ENCODE results near the gene LYPD6.
"Not testable (repeated sequence)": the region's sequence is repeated elsewhere in the genome, so short reads cannot be mapped to it uniquely, and the experiment has no call there.

The LYPD6 gene, protein sequence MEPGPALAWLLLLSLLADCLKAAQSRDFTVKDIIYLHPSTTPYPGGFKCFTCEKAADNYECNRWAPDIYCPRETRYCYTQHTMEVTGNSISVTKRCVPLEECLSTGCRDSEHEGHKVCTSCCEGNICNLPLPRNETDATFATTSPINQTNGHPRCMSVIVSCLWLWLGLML

DNA sequence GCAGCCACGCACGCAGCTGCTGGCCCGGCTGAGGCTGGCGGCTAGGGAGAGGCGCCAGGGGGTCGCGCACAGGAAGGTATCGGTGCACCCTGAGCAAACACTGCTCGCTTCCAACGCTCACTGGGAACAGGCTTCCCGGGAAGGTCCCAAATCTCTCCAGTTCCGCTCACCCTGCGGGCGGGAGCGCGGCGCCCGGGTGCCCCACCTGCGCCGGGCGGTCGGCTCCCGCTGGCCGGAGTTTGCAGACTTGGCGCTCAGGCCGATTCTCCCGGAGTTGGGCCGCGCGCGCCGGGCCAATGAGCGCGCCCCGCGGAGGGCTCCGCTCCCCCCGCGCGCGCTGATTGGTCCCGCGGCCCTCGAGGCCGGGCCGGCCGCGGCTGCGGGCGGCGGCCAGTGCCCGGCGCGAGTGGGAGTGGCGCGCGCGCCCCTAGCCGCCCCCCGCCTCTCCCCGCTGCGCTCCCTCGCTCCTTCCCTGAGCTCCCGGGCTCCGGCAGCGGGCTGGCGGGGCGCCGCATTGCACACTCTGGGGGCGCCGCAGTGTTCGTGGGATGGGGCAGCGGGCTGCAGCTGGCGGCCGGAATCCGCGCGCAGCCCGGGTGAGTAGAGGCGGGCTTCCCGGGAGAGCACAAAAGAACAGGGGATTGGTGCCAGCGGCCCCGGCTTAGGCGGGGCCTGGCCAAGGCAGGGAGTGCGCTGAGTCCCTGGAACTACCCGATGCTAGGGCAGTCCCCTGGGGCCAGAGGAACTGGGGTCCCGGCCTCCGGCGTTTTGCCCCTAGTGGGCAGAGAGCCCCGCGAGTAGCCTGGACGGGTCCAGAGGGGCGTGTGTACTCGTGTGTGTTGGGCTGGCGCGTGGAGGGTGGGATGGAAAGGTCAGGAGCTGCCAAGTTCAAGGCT is at the start of gene LYPD6:
TSS of gene LYPD6 (plus strand) at position 461 of the 896 bp plus-strand sequence. CDS start 107,122 bp downstream, outside the sequence.
- DNase-seq: no peak

DNA sequence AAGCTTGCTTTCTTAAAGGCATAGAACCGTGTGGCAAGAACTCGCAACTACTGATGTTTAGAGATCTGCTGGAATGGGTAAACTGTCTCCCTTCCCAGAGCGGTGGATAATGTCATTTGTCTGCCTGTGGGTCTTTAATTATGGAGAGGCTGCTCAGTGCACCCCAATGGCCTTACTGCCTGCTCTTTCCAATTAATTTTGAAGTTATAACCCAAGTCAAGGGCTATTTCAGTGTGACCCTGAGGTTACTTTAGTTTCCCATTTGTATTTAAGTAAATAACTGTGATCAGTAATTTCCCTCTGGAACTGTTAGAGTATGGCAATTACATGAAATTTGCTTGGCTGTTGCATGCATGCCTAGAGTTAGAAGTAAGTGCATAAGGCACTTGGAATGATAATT is 48.9 kb upstream of the LYPD6 start:
- DNase-seq: no peak

DNA sequence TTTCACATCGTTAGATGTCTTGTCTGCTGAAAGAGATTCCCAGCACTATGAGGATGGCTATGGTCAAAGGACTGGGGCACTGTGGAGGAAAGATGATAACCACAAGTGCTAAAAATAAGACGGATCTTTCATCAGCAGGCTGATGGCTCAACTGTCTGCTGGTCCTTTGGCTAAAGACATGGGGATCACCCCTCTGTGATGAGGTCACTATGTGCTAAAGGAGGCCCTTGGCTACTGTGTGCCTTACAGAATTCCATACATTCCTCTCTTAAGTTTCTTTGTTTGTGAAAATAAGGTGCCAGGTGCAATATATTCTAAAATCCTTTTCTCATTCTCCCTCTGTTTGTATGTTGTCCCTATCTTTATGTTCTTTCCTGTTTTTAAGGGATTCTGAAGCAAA is 39.7 kb upstream of the LYPD6 start:
- no peak for DNase-seq

DNA sequence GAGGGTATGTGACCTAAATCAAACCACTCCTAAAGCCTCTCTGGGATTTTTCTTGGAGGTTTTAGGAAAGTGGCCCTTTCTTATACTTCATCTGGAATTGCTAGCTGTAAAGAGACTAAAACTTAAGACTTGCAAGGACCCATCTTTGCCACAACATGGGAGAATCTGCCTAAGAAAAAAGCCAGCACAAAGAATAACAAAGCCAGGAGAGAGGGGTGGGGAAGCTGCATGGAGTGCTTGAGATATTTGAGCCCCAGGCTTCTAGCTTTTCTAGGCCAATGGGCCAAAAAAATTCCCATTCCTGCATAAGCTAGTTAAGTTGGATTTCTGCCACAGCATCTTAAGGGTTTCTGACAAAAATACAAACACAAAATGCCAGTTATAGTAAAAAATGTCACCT is 38.5 kb upstream of the LYPD6 start:
- DNase-seq: no peak

DNA sequence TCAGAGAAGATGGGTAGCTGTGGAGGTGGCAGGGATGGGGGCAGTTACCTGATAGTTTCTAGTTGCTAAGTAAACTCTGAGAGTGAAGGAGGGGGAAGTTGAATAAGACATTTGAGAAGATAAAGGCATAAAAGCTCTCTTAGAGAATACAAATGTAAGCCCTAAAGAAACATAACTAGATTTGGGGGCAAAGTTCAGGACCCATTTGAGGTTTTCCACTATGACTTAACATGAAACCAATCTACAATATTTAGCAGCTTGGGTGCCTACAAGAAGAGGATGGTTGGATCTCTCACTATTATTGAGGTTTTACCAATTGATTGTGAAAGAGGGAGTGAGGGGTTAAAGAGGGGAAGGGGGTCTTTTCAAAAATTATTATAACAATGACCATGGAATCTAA is 34.4 kb upstream of the LYPD6 start:
- no peak for DNase-seq

DNA sequence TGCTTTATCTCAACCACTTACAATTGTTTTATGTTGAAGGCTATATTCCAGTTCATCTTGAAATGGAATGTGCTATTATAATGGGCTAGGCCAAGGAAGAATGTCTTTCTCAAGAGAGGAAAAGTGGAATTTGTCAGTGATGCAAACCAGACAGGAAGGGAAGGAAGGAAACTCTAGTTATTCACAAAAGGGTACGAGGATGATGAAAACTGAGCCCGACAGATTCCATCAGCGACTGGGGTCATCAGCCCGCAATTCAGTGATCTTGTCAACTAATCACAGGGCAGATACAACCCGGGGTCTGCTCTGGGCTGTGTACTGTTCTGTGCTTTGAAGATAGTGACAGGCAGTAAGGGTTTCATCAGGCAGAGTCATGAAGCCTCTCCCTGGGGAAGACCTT is 23.4 kb upstream of the LYPD6 start:
- DNase-seq: no peak

DNA sequence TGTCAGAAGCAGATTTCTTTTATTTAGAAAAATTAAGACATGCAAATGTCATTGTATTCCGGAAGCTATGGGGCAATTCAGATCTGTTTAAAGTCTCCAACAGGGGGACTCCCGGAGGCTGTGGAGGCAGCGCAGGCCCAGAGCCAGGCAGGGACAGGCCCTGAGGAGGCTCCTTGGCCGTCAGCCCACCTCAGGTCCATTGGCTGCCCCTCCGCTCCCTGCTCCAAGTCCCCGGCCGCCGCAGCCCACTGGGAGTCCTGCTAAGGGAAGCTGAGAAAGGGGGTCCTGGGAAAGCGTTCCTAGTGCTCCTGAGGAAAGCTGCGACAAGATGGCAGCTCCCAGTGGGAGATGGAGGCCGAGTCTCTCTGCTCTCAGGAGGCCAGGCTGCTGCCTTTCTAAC is 20.0 kb upstream of the LYPD6 start:
- no peak for DNase-seq

DNA sequence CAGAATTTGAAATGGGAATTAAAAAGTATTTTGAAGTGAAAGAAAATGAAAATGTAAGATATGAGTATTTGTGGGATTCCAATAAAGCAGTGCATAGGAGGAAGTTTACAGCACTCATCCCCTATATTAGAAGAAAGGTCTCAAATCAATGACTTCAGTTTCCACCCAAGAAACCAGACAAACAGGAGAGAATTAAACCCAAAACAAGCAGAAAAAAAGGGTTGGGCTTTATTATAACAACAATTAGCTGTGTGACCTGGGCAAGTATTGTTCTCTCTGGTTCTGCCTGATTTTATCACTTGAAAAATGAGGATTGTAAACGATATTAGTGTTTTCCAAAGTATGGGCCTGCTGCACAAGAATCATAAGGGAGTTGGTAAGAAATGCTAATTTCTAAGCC is 18.3 kb upstream of the LYPD6 start:
- DNase-seq: no peak

DNA sequence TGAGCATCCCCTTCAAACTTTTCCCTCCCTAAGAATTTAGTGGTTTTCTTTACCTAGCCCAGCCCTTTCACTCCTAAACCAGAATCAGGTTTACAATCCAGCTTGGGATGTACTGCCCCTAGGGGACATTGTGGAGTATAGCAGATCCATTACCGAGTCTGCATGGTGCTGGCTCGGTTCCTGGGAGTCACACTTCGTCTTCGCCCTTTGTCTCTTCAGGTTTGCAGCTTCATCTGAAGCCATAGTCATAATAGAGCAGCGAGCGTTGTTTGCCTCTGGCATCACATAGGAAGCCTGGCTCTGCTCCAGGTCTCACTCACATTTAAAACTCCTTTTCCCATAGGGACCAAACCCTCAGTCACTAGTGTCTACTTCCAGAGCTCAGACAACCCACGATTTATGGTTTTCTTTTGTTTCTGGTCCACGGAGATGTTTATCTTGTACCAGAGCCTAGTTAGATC is 16.8 kb upstream of the LYPD6 start:
- no peak for DNase-seq

DNA sequence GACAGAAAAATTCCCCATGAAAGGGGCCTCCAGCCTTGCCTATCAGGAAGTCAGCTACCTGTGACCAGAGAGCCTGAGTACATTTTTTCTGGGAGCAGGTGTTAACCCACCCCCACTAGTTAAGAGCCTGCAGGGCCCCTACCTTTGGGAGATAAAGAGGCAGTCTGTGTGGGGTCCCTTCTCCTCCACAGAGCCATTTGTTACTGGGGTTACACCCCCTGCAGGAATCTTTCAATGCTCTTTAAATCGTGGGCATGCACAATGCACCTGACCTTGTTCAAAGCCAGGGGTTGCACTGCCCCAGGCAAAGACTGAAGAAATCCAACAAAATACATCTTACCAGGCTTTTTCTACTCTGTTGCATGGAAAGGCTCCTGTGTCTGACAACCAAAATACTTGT is 15.7 kb upstream of the LYPD6 start:
- no peak for DNase-seq

DNA sequence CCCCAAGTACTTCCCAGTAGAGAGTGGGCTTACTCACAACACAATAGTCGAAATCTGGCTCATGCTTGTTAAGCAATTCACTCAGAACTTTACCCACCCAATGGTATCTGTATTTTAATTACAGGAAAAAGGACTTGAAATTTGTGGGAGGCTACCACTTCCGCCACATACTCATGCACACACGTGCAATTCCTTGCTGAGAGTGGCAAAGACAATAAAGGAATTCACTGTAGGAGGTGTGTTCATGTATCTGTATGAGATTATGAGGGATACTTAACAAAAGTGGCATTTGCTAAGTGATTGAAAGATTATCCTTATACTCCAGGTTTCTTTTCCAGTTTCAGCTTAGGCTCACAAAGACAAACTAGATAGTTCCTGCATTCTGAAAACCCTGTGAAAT is 14.9 kb upstream of the LYPD6 start:
- DNase-seq: no peak

DNA sequence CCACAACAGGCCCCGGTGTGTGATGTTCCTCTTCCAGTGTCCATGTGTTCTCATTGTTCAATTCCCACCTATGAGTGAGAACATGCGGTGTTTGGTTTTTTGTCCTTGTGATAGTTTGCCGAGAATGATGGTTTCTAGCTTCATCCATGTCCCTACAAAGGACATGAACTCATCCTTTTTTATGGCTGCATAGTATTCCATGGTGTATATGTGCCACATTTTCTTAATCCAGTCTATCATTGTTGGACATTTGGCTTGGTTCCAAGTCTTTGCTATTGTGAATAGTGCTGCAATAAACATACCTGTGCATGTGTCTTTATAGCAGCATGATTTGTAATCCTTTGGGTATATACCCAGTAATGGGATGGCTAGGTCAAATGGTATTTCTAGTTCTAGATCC is 11.8 kb upstream of the LYPD6 start:
- not testable (repeated sequence) for DNase-seq

DNA sequence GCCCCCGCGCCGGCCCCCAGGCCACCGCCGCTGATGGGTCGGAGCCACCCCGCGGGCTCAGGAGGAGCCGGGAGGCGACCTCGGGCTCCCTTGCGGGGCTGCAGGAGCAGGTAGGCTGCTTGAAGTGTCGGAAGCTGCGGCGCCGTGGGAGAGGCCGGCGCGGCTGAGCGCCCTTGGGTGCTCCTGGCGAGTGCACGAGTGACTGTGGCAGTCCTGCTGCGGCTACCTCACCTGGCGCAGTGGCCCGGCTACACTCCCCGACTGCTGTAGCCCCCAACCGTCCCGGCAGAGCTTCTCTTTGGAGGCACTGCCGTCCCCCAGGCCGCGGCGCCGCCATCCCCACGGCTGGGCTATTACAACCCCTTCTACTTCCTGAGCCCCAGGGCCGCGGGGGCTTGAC is 10.0 kb upstream of the LYPD6 start:
- no peak for DNase-seq

DNA sequence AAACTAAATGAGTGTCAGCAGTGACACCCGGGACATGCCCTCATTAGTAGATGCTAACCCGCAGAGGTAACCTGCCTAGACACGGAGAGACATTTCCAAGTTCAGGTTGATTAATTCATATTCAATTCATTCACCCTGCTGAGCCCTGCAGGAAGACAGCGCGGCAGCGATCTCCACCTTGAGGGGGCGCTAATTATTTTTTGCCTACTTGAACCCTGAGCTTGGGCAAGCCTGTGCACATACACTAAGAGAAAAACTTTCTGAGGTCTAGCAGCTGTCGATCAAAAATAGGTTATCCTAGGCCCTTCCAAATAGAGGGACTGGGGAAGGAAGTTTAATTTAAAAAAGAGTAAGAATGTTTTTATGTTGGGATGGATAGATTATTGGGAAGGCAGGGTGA is 1.3 kb upstream of the LYPD6 start:
- no peak for DNase-seq

DNA sequence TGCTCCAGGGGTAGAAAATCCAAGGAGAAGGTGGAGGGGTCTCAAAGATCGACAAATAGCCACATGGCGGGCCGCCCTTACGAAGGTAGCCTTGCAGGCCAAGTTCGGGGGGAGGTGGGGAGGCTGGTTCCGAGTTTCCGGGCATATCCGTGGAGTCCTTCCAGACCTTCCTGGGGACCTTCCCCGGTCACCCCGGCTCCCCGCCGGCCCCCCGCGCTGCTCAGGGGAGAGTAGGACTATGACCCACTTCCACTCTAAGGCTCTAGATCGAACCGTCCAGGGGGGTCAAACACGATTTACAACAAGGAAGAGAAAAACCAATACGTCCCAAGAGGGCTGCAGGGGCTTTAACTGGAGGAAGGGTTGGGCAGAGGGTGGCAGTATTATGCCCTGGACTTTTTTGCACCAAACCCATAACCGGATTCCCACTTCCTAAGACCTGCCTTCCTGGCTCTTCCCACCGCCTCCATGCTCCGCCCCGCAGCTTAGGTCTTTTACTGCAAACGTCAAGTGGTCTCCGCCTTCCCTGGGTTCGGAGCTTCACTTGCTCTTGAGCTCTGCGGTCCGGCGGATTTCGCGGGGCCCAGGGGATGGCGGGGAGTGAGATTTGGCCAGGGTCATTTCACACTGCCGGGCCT is 779 bp upstream of the LYPD6 start:
- DNase-seq: no peak

DNA sequence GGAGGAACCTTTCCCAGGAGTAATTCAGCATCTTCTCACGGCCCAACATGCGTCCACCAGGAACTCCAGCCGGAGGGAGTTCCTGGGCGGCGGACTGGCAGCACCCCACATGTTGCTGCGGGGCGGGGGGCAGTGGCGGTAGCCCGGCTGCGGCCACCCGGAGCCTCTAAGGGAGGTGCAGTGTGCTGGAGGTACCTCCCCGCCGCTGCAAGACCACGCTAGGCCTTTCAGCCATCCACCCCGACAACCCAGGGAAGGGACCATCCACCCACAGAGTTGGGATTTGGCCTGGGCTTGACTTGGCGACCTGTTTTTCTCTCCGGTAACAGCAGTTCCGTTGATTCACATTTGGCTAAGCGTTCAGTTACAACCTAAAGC is 625 bp downstream of the LYPD6 start:
- no peak for DNase-seq

DNA sequence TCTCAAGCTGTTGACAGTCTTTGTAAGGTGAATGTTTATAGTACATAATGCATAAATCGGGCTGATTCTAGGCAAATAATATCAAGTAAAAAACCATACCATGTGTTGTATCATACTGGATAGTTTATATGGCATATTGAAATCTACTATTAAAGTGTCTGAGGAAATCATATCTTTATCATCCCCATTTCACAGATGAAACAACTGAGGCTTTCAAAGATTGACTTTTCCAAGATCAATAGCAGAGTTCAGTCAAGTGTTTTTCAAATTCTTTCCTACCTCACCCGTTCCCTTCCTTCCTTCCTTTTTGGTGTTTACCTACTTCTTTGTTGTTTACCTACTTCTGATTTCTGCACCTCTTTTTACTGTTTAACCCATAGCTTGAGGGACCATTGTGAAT is 2.0 kb downstream of the LYPD6 start:
- no peak for DNase-seq

DNA sequence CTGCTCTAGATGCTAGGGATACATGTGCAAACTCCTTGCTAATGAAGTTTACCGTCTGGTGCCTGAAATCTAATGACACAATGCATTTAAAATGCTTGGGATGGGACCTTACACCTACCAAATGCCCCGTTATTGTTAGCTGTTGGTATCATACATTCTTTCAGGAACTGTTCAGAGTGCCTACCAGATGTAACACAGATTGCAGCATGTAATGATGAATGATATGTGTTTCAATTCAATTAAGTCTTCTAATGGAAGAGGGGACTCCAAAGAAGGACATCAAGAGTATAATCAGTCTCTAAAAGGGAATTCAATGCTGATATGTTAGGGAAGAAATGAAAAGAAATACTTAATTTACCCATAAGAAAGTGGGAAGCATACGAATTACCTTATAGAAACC is 3.2 kb downstream of the LYPD6 start:
- no peak for DNase-seq

DNA sequence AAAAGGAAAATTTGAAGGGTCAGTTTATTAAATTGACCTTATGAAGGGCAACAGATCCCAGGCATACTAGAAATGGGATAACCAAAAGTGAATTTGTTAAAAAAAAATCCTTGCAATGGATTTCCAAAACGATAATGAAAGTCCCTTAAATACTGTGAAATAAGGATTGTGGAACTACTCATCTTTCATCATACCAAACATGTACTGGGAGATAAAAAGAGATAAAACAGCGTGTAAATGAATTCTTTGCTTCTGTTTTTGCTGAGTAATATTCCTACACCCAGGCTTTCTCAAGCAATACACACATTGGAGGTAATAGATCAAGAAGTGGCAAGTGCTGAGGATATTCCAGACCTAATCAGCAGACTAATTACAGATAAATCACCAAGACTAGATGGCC is 3.8 kb downstream of the LYPD6 start:
- no peak for DNase-seq

DNA sequence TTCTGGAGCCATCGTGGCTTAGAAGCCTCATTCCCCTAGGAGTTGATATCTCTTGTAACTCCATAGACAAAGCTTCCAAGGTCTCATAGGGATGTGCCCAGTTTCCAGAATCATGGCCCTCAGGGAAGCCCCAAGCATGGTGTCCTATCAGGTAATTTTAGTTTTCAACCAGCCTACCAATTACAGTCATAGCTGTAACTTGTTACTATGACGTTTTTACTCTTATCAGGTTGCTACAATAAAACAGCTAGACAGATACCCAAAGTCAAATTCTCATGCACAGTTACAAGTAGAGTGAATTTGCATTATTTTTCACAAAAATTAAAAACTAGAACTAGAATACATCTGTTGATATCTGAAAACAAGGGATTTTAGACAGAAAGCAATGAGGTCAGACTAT is 8.9 kb downstream of the LYPD6 start:
- DNase-seq: no peak

DNA sequence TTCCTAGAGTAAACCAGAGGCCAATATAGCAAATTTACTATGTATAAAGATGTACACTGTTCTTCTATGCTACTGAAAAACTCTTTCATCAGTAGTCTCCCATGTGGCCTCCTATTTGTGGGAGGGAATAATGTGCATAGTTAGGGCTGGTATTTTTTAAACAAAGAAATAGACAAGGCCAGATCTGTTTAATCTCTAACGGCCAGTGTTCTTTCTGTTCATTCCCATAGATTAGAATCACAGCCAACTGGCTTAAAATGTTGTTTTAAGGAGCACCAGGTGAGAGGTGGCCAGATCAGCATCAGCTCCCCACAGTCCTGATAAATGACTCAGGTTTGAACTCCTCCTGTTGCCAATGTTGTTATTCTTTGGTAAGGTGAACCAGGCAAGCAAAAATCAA is 12.1 kb downstream of the LYPD6 start:
- DNase-seq: no peak

DNA sequence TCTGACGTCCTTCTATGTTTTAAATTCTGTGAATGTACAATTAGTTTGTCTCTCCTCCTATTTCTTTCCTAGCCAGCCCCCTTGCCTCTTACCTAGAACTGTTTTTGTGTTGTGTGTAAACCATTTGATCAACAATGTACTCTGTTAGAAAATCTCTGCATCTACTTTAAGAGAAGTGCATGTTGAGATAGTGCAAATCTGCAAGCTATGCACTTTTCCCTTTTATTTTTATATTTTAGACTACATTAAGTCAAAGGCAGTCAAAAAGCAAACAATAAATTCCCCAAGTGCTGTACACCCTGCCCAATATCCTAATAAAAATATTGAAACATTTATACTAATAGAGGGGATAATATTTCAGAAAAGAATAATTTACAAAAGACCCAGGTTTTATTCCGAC is 13.7 kb downstream of the LYPD6 start:
- no peak for DNase-seq

DNA sequence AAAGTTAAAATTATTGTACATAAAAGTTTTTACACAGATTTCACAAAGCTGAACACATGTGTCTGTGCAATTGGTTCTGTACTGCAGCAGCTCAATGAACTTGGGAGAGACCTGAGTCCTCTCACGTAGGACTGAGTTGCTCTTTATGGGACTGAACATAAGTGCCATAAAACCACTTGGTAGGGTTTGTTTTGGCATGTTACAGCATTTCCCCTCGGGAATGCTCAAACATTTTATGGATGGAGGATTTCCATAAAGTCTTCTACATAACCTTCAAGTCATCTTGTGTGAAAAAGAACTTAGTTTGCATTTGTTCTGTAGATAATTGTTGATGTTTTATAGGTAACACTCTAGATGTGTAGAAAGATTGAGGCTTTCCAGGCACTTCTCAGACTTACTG is 15.9 kb downstream of the LYPD6 start:
- no peak for DNase-seq

DNA sequence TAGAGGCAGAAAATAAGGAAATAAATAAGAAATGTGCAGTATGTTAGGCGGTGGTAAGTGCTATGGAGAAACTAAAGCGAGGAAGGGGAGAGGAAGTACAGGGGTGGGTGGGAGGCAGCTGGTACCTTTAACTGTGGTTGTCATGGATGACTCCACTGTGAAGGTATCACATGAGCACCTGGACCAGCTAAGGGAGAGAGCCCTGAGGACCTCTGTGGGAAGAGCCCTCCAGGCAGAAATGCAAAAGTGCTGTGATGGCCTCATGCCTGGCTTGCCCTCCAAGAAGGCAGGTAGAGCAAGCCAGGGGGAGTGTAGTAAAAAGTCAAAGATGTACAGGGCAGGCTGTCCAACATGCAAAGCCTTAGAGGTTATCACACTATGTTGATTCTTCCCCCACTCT is 17.9 kb downstream of the LYPD6 start:
- DNase-seq: no peak

Data from activated T-cell treated with anti-CD3 and anti-CD28 coated beads, Interleukin-2, amount 50 U/mL, for 1 hour (primary cell).